ENCODE data around the gene RIT2.
A peak's percentile ranks its signal among the peaks of the same experiment; 100 is the strongest.

The RIT2 gene

DNA sequence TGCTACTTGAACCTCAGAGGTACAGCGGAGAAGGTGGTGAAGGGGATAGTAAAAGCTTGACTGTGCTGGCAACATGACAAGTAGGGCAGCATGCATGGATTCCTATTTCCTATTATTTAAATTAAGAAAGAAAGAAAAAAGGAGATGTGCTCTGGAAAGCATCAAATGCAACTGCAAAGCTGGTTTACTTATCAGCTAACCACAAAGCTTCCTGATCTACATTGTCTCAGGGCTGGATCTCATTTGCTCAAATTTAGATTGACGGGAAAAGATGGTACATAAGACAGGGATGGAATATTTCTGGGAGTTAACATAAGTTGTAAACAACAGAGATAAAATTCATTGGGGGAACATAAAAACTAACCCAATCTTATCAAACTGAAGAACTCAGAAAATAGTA is 178.0 kb downstream of the RIT2 start:
- TF ChIP-seq CTCF (IDR thresholded peaks at IDR 0.05; ENCODE audit: unreplicated experiment in 3 of 3), result no peak
- H3K36me3 Mint-ChIP-seq (ENCODE audit: low read depth), result no peaks in the 10 kb centered on the region
- no peak overlapping the region for H3K4me3 Mint-ChIP-seq
- H3K4me1 Mint-ChIP-seq, result no peaks in the 10 kb centered on the region
- no peaks in the 10 kb centered on the region for H3K9me3 Mint-ChIP-seq
- no peaks in the 10 kb centered on the region for H3K27me3 Mint-ChIP-seq (ENCODE audit: low read depth)
- H3K27ac Mint-ChIP-seq, result no peak overlapping the region

DNA sequence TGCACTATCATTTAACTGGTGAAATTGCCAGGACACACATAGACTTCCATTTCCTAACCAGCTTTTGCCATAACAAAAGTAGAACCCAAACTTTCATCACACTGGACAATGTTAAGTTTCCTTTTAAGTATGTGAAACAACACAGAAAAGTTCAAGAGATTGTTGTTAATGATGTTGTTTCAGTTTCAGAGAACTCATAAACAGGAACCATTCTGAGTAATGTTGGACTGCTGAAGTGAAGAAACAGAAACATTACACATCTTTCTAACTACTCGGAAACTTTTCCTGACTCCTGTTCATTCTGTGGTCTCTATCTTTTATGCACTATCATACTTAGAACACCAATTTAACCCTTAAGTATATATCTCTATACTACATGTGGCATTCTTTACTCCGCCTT is 179.2 kb downstream of the RIT2 start:
- no peak for TF ChIP-seq CTCF (IDR thresholded peaks at IDR 0.05; ENCODE audit: unreplicated experiment in 3 of 3)
- Mint-ChIP-seq H3K4me1 (peaks cover 4% of the 10 kb centered on the region), H3K9me3 (no peaks in the 10 kb centered on the region), H3K27me3 (ENCODE audit: low read depth) (no peaks in the 10 kb centered on the region), H3K36me3 (ENCODE audit: low read depth) (no peaks in the 10 kb centered on the region), H3K27ac (no peak overlapping the region), H3K4me3 (no peak overlapping the region)

DNA sequence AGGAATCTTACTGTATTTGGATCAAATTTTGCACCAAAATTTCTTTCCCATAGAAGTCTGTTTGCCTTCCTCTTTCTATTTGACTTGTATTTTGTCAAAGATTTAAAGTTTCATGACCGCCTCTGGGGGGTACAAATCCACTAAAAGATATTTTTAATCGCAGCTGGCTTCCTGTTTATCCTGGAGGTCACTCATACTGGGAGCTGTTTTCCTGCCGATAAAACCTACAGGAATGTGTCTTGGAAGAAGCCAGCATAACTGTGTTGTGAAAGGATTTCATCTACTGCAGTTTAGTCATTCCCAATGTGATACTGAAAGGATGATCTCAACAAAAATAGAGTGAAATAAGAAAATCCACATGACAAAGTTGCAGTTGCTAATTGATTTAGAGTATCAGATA is 184.0 kb downstream of the RIT2 start:
- no peaks in the 10 kb centered on the region for H3K36me3 Mint-ChIP-seq (ENCODE audit: low read depth)
- peaks cover 9% of the 10 kb centered on the region for H3K4me1 Mint-ChIP-seq
- no peak overlapping the region for H3K4me3 Mint-ChIP-seq
- no peaks in the 10 kb centered on the region for H3K27me3 Mint-ChIP-seq (ENCODE audit: low read depth)
- no peak for TF ChIP-seq CTCF (IDR thresholded peaks at IDR 0.05; ENCODE audit: unreplicated experiment in 3 of 3)
- peak overlapping the region; percentile 28 to 84 (median 60) for H3K27ac Mint-ChIP-seq
- H3K9me3 Mint-ChIP-seq, result no peaks in the 10 kb centered on the region

DNA sequence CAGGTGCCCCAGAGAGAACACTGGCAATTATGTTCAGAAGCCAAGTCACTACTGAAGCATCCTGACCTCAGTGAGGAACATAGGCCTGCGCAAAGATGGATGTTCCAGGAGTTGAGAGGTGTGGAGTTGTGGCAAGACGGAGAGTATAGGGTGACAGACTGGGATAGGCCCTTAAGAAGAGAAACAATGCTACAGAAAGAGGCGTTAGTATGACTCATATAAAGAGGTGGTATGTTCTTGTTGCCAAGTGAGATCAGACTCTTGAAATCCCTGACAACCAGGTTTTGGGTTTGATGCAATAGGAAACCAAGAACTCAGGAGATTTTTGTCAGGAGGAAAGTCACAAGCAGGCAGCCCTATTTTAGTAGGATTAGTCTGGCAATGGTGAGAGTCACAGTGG is 185.6 kb downstream of the RIT2 start:
- no peak for TF ChIP-seq CTCF (IDR thresholded peaks at IDR 0.05; ENCODE audit: unreplicated experiment in 3 of 3)
- Mint-ChIP-seq H3K27me3 (ENCODE audit: low read depth) (no peaks in the 10 kb centered on the region), H3K36me3 (ENCODE audit: low read depth) (no peaks in the 10 kb centered on the region), H3K9me3 (no peaks in the 10 kb centered on the region), H3K4me1 (peaks cover 9% of the 10 kb centered on the region), H3K27ac (no peak overlapping the region), H3K4me3 (no peak overlapping the region)

DNA sequence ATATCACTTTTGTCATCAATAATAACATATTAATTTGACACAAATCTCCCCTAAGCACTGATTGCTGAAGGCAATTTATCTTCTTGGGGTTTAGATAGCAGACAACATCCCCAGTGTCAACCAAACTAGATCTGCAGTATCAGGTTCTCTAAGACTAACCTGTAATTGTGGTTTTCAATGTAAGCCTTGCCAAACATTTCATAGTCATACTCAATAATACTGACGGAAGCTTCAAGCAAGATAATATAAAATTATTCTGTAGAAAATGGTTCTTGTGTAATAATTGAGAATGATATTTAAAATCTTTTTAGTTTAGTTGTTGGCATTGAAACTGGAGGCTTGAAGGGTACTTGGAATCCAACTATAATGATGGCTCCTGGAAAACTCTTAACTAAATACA is 186.3 kb downstream of the RIT2 start:
- no peaks in the 10 kb centered on the region for H3K9me3 Mint-ChIP-seq
- no peaks in the 10 kb centered on the region for H3K27me3 Mint-ChIP-seq (ENCODE audit: low read depth)
- peaks cover 9% of the 10 kb centered on the region for H3K4me1 Mint-ChIP-seq
- TF ChIP-seq CTCF (IDR thresholded peaks at IDR 0.05; ENCODE audit: unreplicated experiment in 3 of 3), result no peak
- H3K27ac Mint-ChIP-seq, result no peak overlapping the region
- H3K36me3 Mint-ChIP-seq (ENCODE audit: low read depth), result no peaks in the 10 kb centered on the region
- no peak overlapping the region for H3K4me3 Mint-ChIP-seq

GRCh38 chr18:42925036-42925435 is 190.4 kb downstream of the RIT2 start:
- TF ChIP-seq CTCF (IDR thresholded peaks at IDR 0.05; ENCODE audit: unreplicated experiment in 3 of 3), result no peak
- no peaks in the 10 kb centered on the region for H3K4me1 Mint-ChIP-seq
- H3K4me3 Mint-ChIP-seq, result no peak overlapping the region
- no peaks in the 10 kb centered on the region for H3K36me3 Mint-ChIP-seq (ENCODE audit: low read depth)
- H3K27me3 Mint-ChIP-seq (ENCODE audit: low read depth), result no peaks in the 10 kb centered on the region
- no peaks in the 10 kb centered on the region for H3K9me3 Mint-ChIP-seq
- H3K27ac Mint-ChIP-seq, result no peak overlapping the region
